HEK293 (cell line): ENCODE data around the gene RASSF5.

Experiments used
- HOXC10 ChIP-seq: sonication (generic); formaldehyde crosslinking; IDR thresholded peaks from 2 replicates; pipeline ENCODE4 v1.8.1; 2023; ENCODE audit warnings: mild to moderate bottlenecking, missing genetic modification reagents
- KLF16 ChIP-seq: fragments of 450-650 bp; formaldehyde crosslinking; IDR thresholded peaks from 2 replicates; pipeline ENCODE4 v1.5.1; 2017; ENCODE audit warnings: missing biosample characterization, missing genetic modification characterization
- ZNF677 ChIP-seq: fragments of 450-650 bp; IDR thresholded peaks from 2 replicates; pipeline ENCODE4 v1.5.0; 2018; ENCODE audit warnings: missing biosample characterization, mild to moderate bottlenecking, missing genetic modification characterization, moderate library complexity
- TF ChIP-seq, protein P1 (sequence below): fragments of 450-650 bp; formaldehyde crosslinking; IDR thresholded peaks from 2 replicates; pipeline ENCODE4 v1.5.1; 2016; ENCODE audit warnings: missing biosample characterization, missing genetic modification characterization
- TF ChIP-seq, protein P2 (sequence below): fragments of 450-650 bp; formaldehyde crosslinking; optimal IDR thresholded peaks from 2 replicates; pipeline ENCODE3; 2016; ENCODE audit warnings: missing biosample characterization, mild to moderate bottlenecking, missing genetic modification characterization
- TF ChIP-seq, protein P3 (sequence below): fragments of 450-650 bp; formaldehyde crosslinking; IDR thresholded peaks from 2 replicates; pipeline ENCODE4 v1.5.1; 2016; ENCODE audit warnings: missing biosample characterization, missing genetic modification characterization
- TF ChIP-seq, protein P4 (sequence below): fragments of 450-650 bp; formaldehyde crosslinking; IDR thresholded peaks from 2 replicates; pipeline ENCODE4 v1.5.1; 2016; ENCODE audit warnings: missing biosample characterization, missing genetic modification characterization

DNA sequence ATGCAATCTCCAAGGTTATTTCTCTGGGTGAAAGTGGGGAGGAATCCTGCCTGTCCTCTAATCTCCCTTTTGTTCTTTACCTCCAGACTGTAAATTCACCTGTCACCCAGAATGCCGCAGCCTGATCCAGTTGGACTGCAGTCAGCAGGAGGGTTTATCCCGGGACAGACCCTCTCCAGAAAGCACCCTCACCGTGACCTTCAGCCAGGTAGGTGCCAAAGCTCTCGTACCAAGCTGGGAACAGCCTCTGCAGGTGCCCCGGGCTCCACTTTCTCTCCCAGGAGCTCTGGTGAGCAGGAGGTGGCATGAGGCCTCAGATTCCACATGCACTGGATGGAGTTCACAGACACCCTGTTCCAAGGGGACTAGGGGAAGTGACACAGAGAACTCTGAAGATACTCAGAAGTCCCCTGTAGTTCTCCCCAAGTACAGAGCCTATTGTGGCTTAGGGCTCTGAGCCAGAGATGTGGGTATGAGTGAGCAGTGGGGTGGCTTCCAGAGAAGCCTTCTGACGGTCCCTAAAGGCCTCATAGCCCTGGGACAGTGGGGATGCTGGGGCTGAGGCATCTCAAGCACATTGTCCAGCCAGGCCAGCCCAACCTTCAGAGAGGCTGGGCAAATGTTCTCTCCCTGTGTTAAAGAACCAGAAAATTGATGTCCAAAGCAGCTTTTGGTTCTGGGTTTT, 30.9 kb downstream of the RASSF5 start:
- TF ChIP-seq, protein P1, sequence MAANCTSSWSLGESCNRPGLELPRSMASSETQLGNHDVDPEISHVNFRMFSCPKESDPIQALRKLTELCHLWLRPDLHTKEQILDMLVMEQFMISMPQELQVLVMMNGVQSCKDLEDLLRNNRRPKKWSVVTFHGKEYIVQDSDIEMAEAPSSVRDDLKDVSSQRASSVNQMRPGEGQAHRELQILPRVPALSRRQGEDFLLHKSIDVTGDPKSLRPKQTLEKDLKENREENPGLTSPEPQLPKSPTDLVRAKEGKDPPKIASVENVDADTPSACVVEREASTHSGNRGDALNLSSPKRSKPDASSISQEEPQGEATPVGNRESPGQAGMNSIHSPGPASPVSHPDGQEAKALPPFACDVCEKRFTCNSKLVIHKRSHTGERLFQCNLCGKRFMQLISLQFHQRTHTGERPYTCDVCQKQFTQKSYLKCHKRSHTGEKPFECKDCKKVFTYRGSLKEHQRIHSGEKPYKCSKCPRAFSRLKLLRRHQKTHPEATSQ = no peak
- TF ChIP-seq KLF16 (tag by site-specific recombination) = no peak
- TF ChIP-seq HOXC10 (CRISPR knock-in tag) = no peak
- no peak for TF ChIP-seq ZNF677
- TF ChIP-seq, protein P2, sequence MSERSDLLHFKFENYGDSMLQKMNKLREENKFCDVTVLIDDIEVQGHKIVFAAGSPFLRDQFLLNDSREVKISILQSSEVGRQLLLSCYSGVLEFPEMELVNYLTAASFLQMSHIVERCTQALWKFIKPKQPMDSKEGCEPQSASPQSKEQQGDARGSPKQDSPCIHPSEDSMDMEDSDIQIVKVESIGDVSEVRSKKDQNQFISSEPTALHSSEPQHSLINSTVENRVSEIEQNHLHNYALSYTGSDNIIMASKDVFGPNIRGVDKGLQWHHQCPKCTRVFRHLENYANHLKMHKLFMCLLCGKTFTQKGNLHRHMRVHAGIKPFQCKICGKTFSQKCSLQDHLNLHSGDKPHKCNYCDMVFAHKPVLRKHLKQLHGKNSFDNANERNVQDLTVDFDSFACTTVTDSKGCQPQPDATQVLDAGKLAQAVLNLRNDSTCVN (tag by site-specific recombination) = no peak
- TF ChIP-seq, protein P3, sequence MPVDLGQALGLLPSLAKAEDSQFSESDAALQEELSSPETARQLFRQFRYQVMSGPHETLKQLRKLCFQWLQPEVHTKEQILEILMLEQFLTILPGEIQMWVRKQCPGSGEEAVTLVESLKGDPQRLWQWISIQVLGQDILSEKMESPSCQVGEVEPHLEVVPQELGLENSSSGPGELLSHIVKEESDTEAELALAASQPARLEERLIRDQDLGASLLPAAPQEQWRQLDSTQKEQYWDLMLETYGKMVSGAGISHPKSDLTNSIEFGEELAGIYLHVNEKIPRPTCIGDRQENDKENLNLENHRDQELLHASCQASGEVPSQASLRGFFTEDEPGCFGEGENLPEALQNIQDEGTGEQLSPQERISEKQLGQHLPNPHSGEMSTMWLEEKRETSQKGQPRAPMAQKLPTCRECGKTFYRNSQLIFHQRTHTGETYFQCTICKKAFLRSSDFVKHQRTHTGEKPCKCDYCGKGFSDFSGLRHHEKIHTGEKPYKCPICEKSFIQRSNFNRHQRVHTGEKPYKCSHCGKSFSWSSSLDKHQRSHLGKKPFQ (tag by site-specific recombination) = no peak
- TF ChIP-seq, protein P4, sequence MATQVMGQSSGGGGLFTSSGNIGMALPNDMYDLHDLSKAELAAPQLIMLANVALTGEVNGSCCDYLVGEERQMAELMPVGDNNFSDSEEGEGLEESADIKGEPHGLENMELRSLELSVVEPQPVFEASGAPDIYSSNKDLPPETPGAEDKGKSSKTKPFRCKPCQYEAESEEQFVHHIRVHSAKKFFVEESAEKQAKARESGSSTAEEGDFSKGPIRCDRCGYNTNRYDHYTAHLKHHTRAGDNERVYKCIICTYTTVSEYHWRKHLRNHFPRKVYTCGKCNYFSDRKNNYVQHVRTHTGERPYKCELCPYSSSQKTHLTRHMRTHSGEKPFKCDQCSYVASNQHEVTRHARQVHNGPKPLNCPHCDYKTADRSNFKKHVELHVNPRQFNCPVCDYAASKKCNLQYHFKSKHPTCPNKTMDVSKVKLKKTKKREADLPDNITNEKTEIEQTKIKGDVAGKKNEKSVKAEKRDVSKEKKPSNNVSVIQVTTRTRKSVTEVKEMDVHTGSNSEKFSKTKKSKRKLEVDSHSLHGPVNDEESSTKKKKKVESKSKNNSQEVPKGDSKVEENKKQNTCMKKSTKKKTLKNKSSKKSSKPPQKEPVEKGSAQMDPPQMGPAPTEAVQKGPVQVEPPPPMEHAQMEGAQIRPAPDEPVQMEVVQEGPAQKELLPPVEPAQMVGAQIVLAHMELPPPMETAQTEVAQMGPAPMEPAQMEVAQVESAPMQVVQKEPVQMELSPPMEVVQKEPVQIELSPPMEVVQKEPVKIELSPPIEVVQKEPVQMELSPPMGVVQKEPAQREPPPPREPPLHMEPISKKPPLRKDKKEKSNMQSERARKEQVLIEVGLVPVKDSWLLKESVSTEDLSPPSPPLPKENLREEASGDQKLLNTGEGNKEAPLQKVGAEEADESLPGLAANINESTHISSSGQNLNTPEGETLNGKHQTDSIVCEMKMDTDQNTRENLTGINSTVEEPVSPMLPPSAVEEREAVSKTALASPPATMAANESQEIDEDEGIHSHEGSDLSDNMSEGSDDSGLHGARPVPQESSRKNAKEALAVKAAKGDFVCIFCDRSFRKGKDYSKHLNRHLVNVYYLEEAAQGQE (tag by site-specific recombination) = no peak
